ENCODE measurements around the gene CDH26. TPM values are rescaled to one million over a fixed set of nuclear protein-coding genes. Genes with fewer than 3 reads are reported as not detected.

Gene CDH26
- polyA plus RNA-seq, 1 donor (not counting 4 experiments of a cell fraction or from before 2014, with no cell fraction given) = 1.1 TPM

- Histone ChIP-seq H3K27ac (ENCODE audit: control insufficient read depth, insufficient read depth, low read length) (no peak overlapping the region), H4K20me1 (ENCODE audit: control insufficient read depth, extremely low read depth, insufficient read depth, low read length) (no peaks in the 10 kb centered on the region), H3K9ac (ENCODE audit: control insufficient read depth, extremely low read depth, insufficient read depth, low read length) (no peak overlapping the region), H3K4me1 (ENCODE audit: control insufficient read depth, extremely low read depth, insufficient read depth, low read length) (peaks cover 6% of the 10 kb centered on the region), H3K4me2 (ENCODE audit: control insufficient read depth, extremely low read depth, insufficient read depth, low read depth, low read length) (peak overlapping the region; percentile 9), H3K27me3 (ENCODE audit: control insufficient read depth, extremely low read depth, insufficient read depth, low read length) (no peaks in the 10 kb centered on the region), H2AFZ (ENCODE audit: control insufficient read depth, low read length) (no peak overlapping the region), H3K79me2 (ENCODE audit: control insufficient read depth, insufficient read depth, low read length) (peaks cover 7% of the 10 kb centered on the region), H3K9me3 (ENCODE audit: control insufficient read depth, low read depth, low read length) (no peaks in the 10 kb centered on the region), H3K36me3 (ENCODE audit: control insufficient read depth in 2 of 2, extremely low read depth in 1 of 2, insufficient read depth in 2 of 2, low read length in 2 of 2) (peaks cover 7 to 9% of the 10 kb centered on the region in 2 experiments), H3K4me3 (ENCODE audit: control insufficient read depth in 2 of 3, extremely low read depth in 1 of 3, insufficient read depth in 2 of 3, low read depth in 1 of 3, low read length in 3 of 3) (no peak overlapping the region), H3K9me1 (ENCODE audit: control insufficient read depth, extremely low read depth, insufficient read depth, low read length) (no peaks in the 10 kb centered on the region)
- dilution Hi-C loops (cut with MboI; ENCODE audit: extremely low pct_ligation_motif_present, low sequenced_read_pairs) = no loop called here
- no peak for TF ChIP-seq CTCF (optimal IDR thresholded peaks at IDR 0.05 in 1 of 3, IDR thresholded peaks at IDR 0.05 in 1 of 3, conservative IDR thresholded peaks at IDR 0.05 in 1 of 3; ENCODE audit: extremely low read depth in 1 of 3, insufficient read depth in 2 of 3, low read length in 3 of 3)
- no peak for TF ChIP-seq EZH2 (IDR thresholded peaks at IDR 0.05; ENCODE audit: low read length)
- DNase-seq (ENCODE audit: low read depth, low spot score) (no peak), FAIRE-seq (no peak)
These were observed 12.5 kb upstream of the CDH26 start for GRCh38 chr20:59945731-59946130.

- Histone ChIP-seq H3K27ac (ENCODE audit: control insufficient read depth, insufficient read depth, low read length) (no peak overlapping the region), H3K4me1 (ENCODE audit: control insufficient read depth, extremely low read depth, insufficient read depth, low read length) (no peaks in the 10 kb centered on the region), H2AFZ (ENCODE audit: control insufficient read depth, low read length) (no peak overlapping the region), H4K20me1 (ENCODE audit: control insufficient read depth, extremely low read depth, insufficient read depth, low read length) (no peaks in the 10 kb centered on the region), H3K36me3 (ENCODE audit: control insufficient read depth in 2 of 2, extremely low read depth in 1 of 2, insufficient read depth in 2 of 2, low read length in 2 of 2) (peaks cover 7 to 9% of the 10 kb centered on the region in 2 experiments), H3K9me3 (ENCODE audit: control insufficient read depth, low read depth, low read length) (no peaks in the 10 kb centered on the region), H3K9ac (ENCODE audit: control insufficient read depth, extremely low read depth, insufficient read depth, low read length) (no peak overlapping the region), H3K4me2 (ENCODE audit: control insufficient read depth, extremely low read depth, insufficient read depth, low read depth, low read length) (no peak overlapping the region), H3K9me1 (ENCODE audit: control insufficient read depth, extremely low read depth, insufficient read depth, low read length) (no peaks in the 10 kb centered on the region), H3K79me2 (ENCODE audit: control insufficient read depth, insufficient read depth, low read length) (no peaks in the 10 kb centered on the region), H3K27me3 (ENCODE audit: control insufficient read depth, extremely low read depth, insufficient read depth, low read length) (no peaks in the 10 kb centered on the region), H3K4me3 (ENCODE audit: control insufficient read depth in 2 of 3, extremely low read depth in 1 of 3, insufficient read depth in 2 of 3, low read depth in 1 of 3, low read length in 3 of 3) (no peak overlapping the region)
- DNase-seq (ENCODE audit: low read depth, low spot score) = no peak
- no peak for TF ChIP-seq CTCF (optimal IDR thresholded peaks at IDR 0.05 in 1 of 3, IDR thresholded peaks at IDR 0.05 in 1 of 3, conservative IDR thresholded peaks at IDR 0.05 in 1 of 3; ENCODE audit: extremely low read depth in 1 of 3, insufficient read depth in 2 of 3, low read length in 3 of 3)
- no peak for FAIRE-seq
- dilution Hi-C loops (cut with MboI; ENCODE audit: extremely low pct_ligation_motif_present, low sequenced_read_pairs) = no loop called here
These were observed 10.8 kb upstream of the CDH26 start for GRCh38 chr20:59947376-59947775.

Data from keratinocyte (primary cell).